A673 (cell line): ENCODE results near the gene INPP1.

Experiments
- EZH2 ChIP-seq: fragments of 200-600 bp; sonication (generic); IDR thresholded peaks from 2 replicates; pipeline ENCODE4 v1.6.1; 2017; ENCODE audit warnings: borderline replicate concordance, low read depth, mild to moderate bottlenecking, mixed read lengths, antibody characterized with exemption, low read length; ENCODE audit not compliant: poor library complexity, severe bottlenecking
- TF ChIP-seq, protein P1 (sequence below): fragments of 300-800, 200-600 bp; sonication (generic); conservative IDR thresholded peaks from 2 replicates; pipeline ENCODE4 v1.5.1; 2017; ENCODE audit warnings: low read depth, mild to moderate bottlenecking, antibody characterized with exemption, low read length, moderate library complexity, mixed read lengths

DNA sequence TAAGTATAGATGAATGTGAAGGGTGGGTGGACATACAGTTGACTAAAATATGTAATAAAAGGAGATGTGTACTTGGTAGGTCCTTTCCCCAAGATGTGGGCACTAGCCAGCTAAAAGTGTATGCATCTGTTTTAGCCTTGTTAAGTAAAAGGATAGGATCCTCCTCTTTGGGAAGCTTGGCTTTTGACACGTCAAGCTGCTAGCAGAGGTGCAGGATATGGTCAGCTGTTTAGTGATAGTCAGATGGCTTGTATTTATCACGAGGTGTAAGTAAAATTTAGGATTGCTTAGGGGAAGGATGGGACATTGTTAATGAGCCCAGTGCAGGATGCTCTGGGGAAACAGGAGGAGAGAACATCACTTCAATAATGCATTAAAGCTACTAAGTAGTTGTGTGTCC lies 66.2 kb downstream of the INPP1 start:
- TF ChIP-seq, protein P1, sequence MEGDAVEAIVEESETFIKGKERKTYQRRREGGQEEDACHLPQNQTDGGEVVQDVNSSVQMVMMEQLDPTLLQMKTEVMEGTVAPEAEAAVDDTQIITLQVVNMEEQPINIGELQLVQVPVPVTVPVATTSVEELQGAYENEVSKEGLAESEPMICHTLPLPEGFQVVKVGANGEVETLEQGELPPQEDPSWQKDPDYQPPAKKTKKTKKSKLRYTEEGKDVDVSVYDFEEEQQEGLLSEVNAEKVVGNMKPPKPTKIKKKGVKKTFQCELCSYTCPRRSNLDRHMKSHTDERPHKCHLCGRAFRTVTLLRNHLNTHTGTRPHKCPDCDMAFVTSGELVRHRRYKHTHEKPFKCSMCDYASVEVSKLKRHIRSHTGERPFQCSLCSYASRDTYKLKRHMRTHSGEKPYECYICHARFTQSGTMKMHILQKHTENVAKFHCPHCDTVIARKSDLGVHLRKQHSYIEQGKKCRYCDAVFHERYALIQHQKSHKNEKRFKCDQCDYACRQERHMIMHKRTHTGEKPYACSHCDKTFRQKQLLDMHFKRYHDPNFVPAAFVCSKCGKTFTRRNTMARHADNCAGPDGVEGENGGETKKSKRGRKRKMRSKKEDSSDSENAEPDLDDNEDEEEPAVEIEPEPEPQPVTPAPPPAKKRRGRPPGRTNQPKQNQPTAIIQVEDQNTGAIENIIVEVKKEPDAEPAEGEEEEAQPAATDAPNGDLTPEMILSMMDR = no peak
- no peak for TF ChIP-seq EZH2
